GM18861 (cell line): ENCODE data around the gene ISL2.

Source experiments
- ATAC-seq: cut with Tn5 transposase; IDR thresholded peaks from one replicate; pipeline ENCODE4 v1.9.1; 2021; ENCODE audit not compliant: unreplicated experiment

The ISL2 gene

GRCh38 chr15:76368122-76368621 lies 31.6 kb downstream of the ISL2 start:
- no peak for ATAC-seq

- no peak for ATAC-seq
Measured at GRCh38 chr15:76376029-76376428, 39.5 kb downstream of the ISL2 start.

GRCh38 chr15:76376816-76377215 lies 40.2 kb downstream of the ISL2 start:
- no peak for ATAC-seq

GRCh38 chr15:76377217-76377616 lies 40.6 kb downstream of the ISL2 start:
- ATAC-seq, result no peak

- no peak for ATAC-seq
Measured at GRCh38 chr15:76377751-76378150, 41.2 kb downstream of the ISL2 start.

GRCh38 chr15:76378691-76379090 lies 42.1 kb downstream of the ISL2 start:
- no peak for ATAC-seq

- no peak for ATAC-seq
Measured at GRCh38 chr15:76380249-76380648, 43.7 kb downstream of the ISL2 start.

GRCh38 chr15:76381366-76381765 lies 44.8 kb downstream of the ISL2 start:
- ATAC-seq, result no peak

GRCh38 chr15:76382987-76383728 lies 46.6 kb downstream of the ISL2 start:
- ATAC-seq, result no peak

- ATAC-seq, result no peak
Measured at GRCh38 chr15:76384409-76384808, 47.8 kb downstream of the ISL2 start.

- ATAC-seq, result no peak
Measured at GRCh38 chr15:76386178-76386577, 49.6 kb downstream of the ISL2 start.

- ATAC-seq, result no peak
Measured at GRCh38 chr15:76386926-76387325, 50.4 kb downstream of the ISL2 start.

- ATAC-seq, result no peak
Measured at GRCh38 chr15:76390571-76390970, 54.0 kb downstream of the ISL2 start.

- ATAC-seq, result no peak
Measured at GRCh38 chr15:76391309-76391708, 54.7 kb downstream of the ISL2 start.

GRCh38 chr15:76391847-76392246 lies 55.3 kb downstream of the ISL2 start:
- no peak for ATAC-seq
